H7 (cell line): ENCODE measurements around the gene SLC25A26. TPM values are rescaled to one million over a fixed set of nuclear protein-coding genes. Genes with fewer than 3 reads are reported as not detected.
"Not testable (repeated sequence)": the region's sequence is repeated elsewhere in the genome, so short reads cannot be mapped to it uniquely, and the experiment has no call there.

Source experiments
- DNase-seq: peaks from one replicate; pipeline ENCODE4 v3.0.0; 2012
- H3K27me3 ChIP-seq: 2 replicates; pipeline ENCODE4 v1.6.0; 2011; ENCODE audit warnings: mild to moderate bottlenecking, low read length; ENCODE audit not compliant: control insufficient read depth, insufficient read depth
- H3K36me3 ChIP-seq: replicated peaks from 2 replicates; pipeline ENCODE4 v1.5.1; 2011; ENCODE audit warnings: low read length; ENCODE audit not compliant: control insufficient read depth, insufficient read depth
- H3K4me3 ChIP-seq: 2 replicates; pipeline ENCODE4 v1.5.1; 2011; ENCODE audit warnings: low read depth, mild to moderate bottlenecking, control low read depth, low read length, moderate library complexity; ENCODE audit not compliant: insufficient read depth
- total RNA-seq: library from RNA; depleted of rRNA; stranded (reverse); fragments of >200 nt; shearing (Covaris generic); gene quantifications from 2 replicates; pipeline ENCODE4 v1.2.3, GENCODE V29; 2014

Gene SLC25A26
- total RNA-seq, 1 experiment from 2014 or later, result 26.5 TPM

- no peak for DNase-seq
- no peak overlapping the region for H3K4me3 ChIP-seq
- H3K36me3 ChIP-seq, result peaks cover 57% of the 10 kb centered on the region
- no peaks in the 10 kb centered on the region for H3K27me3 ChIP-seq
These were observed 190.2 kb downstream of the SLC25A26 start for GRCh38 chr3:66410976-66411375.

GRCh38 chr3:66411474-66411873 lies 190.7 kb downstream of the SLC25A26 start:
- no peak for DNase-seq
- Histone ChIP-seq H3K4me3 (no peak overlapping the region), H3K36me3 (peaks cover 58% of the 10 kb centered on the region), H3K27me3 (no peaks in the 10 kb centered on the region)

GRCh38 chr3:66411961-66412887 lies 191.4 kb downstream of the SLC25A26 start:
- Histone ChIP-seq H3K27me3 (no peaks in the 10 kb centered on the region), H3K36me3 (peaks cover 55% of the 10 kb centered on the region), H3K4me3 (no peak overlapping the region)
- no peak for DNase-seq

- no peak for DNase-seq
- no peaks in the 10 kb centered on the region for H3K27me3 ChIP-seq
- H3K36me3 ChIP-seq, result peaks cover 52% of the 10 kb centered on the region
- no peak overlapping the region for H3K4me3 ChIP-seq
These were observed 192.4 kb downstream of the SLC25A26 start for GRCh38 chr3:66413151-66413751.

- no peak for DNase-seq
- Histone ChIP-seq H3K27me3 (no peaks in the 10 kb centered on the region), H3K4me3 (no peak overlapping the region), H3K36me3 (peaks cover 48% of the 10 kb centered on the region)
These were observed 194.0 kb downstream of the SLC25A26 start for GRCh38 chr3:66414846-66415245.

- H3K36me3 ChIP-seq, result peaks cover 40% of the 10 kb centered on the region
These were observed 195.1 kb downstream of the SLC25A26 start for GRCh38 chr3:66415867-66416428.

GRCh38 chr3:66416556-66417304 lies 195.9 kb downstream of the SLC25A26 start:
- no peak for DNase-seq
- Histone ChIP-seq H3K4me3 (no peak overlapping the region), H3K27me3 (no peaks in the 10 kb centered on the region), H3K36me3 (peaks cover 35% of the 10 kb centered on the region)

More at GRCh38 chr3:66415867-66416428, 195.1 kb downstream of the SLC25A26 start:
- H3K27me3 ChIP-seq, result no peaks in the 10 kb centered on the region
- no peak for DNase-seq
- H3K4me3 ChIP-seq, result no peak overlapping the region

GRCh38 chr3:66418475-66418931 lies 197.7 kb downstream of the SLC25A26 start:
- no peak for DNase-seq
- H3K27me3 ChIP-seq, result no peaks in the 10 kb centered on the region
- peaks cover 26% of the 10 kb centered on the region for H3K36me3 ChIP-seq
- H3K4me3 ChIP-seq, result no peak overlapping the region

- no peaks in the 10 kb centered on the region for H3K27me3 ChIP-seq
- DNase-seq, result no peak
- H3K36me3 ChIP-seq, result peaks cover 28% of the 10 kb centered on the region
- no peak overlapping the region for H3K4me3 ChIP-seq
These were observed 198.2 kb downstream of the SLC25A26 start for GRCh38 chr3:66419036-66419435.

GRCh38 chr3:66421144-66421543 lies 200.3 kb downstream of the SLC25A26 start:
- not testable (repeated sequence) for H3K4me3 ChIP-seq, DNase-seq, H3K27me3 ChIP-seq
- H3K36me3 ChIP-seq, result peaks cover 16% of the 10 kb centered on the region

GRCh38 chr3:66421893-66422292 lies 201.1 kb downstream of the SLC25A26 start:
- H3K27me3 ChIP-seq, H3K4me3 ChIP-seq, DNase-seq, H3K36me3 ChIP-seq: not testable (repeated sequence)

GRCh38 chr3:66423791-66424190 lies 203.0 kb downstream of the SLC25A26 start:
- no peak overlapping the region for H3K4me3 ChIP-seq
- DNase-seq, result no peak
- H3K36me3 ChIP-seq, result peaks cover 6% of the 10 kb centered on the region
- no peaks in the 10 kb centered on the region for H3K27me3 ChIP-seq

GRCh38 chr3:66425032-66425431 lies 204.2 kb downstream of the SLC25A26 start:
- H3K27me3 ChIP-seq, result no peaks in the 10 kb centered on the region
- DNase-seq, result no peak
- H3K36me3 ChIP-seq, result peaks cover 6% of the 10 kb centered on the region
- no peak overlapping the region for H3K4me3 ChIP-seq

- no peaks in the 10 kb centered on the region for H3K27me3 ChIP-seq
- DNase-seq, result no peak
- peaks cover 6% of the 10 kb centered on the region for H3K36me3 ChIP-seq
- no peak overlapping the region for H3K4me3 ChIP-seq
These were observed 204.8 kb downstream of the SLC25A26 start for GRCh38 chr3:66425576-66426114.
